Fibroblast of the aortic adventitia (primary cell): ENCODE data around the gene CBFA2T3. TPM values are rescaled to one million over a fixed set of nuclear protein-coding genes. Genes with fewer than 3 reads are reported as not detected.

Experiments
- DNase-seq: peaks from one replicate; pipeline ENCODE4 v3.0.0-alpha.2; 2010; ENCODE audit warnings: low read depth
- H3K4me3 ChIP-seq: 2 replicates; pipeline ENCODE4 v1.5.1; 2011; ENCODE audit warnings: low read depth, mild to moderate bottlenecking, control low read depth, low read length, moderate library complexity
- CTCF ChIP-seq: IDR thresholded peaks from 2 replicates; pipeline ENCODE4 v1.5.1; 2011; ENCODE audit warnings: mild to moderate bottlenecking, low read length, control low read depth, inconsistent platforms; ENCODE audit not compliant: insufficient read depth
- total RNA-seq: library from RNA; depleted of rRNA; stranded (reverse); fragments of >200 nt; gene quantifications from 2 replicates; pipeline ENCODE4 v1.2.3, GENCODE V29; 2012; ENCODE audit warnings: low replicate concordance

Gene CBFA2T3
- total RNA-seq, 1 donor = not detected

DNA sequence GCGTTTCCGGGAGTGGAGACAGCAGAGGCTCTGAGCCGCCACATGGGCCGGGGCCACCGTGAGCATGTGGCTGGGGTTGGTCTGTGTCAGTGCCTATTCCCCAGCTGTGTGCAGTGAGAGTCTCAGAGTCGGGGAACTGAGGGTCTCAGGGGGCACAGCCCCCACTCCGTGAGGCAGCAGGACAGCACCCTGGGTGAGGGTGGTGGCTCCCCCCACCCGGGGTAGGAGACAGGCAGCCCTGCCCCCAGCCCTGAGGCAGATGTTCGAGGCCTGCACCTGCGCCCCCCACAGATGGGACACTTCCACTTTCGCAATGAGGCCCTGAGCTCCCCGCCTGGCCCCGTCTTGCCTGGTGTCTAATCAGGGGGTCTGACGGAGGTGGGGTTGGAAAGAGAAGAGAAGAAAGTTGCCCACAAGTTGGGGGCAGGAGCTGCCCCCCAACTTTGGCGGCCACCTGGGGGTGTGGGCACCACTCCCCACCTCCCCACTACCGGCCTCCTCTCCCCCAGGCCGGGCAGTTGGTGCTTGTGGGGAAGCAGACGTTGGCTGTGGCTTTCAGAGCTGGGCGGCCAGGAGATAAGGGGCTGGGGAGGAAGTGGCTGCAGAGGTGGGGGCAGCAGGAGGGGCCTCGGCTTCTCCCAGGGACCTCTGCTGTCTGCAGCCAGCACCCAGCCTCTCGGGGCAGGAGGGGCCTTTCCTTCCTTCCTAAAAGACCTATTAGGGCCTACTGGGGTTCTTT is 1.8 kb upstream of the CBFA2T3 start:
- no peak for DNase-seq
- H3K4me3 ChIP-seq = no peak overlapping the region
- no peak for TF ChIP-seq CTCF

GRCh38 chr16:88977812-88978607 is 1.0 kb upstream of the CBFA2T3 start:
- TF ChIP-seq CTCF = no peak
- no peak overlapping the region for H3K4me3 ChIP-seq
- DNase-seq = no peak

DNA sequence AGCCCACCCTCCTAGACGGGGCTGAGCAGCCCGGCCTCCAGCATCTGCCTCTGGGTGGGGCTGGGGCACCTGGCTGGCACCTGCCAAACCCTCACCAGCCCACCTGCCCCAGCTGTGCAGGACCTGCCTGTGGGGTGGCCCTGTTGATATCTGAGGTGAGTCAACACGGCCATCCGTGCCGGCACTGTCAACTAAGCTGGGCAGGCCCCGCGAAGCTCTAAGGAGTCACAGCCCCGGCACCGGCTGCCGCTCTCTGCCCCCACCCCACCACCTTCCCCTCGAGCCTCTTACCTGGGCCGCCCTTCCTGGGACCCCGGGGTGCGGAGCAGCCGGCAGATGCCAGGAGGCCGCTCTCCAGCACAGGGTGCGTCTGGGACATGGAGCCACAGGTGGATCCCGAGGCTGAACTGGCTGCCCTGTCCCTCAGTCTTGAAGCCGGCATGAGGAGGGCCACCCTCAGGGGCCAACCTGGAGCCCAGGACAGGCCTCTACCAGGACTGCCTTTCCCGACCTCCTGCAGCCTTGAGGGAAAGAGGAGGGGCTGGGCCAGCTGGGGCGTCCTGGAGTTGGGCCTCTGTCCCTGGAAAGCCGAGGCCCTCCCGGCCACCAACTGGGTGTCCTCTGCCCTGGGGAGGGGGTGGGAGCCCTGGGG is 515 bp downstream of the CBFA2T3 start:
- TF ChIP-seq CTCF = no peak
- DNase-seq = no peak
- H3K4me3 ChIP-seq = no peak overlapping the region

GRCh38 chr16:88975511-88976061 is 1.4 kb downstream of the CBFA2T3 start:
- no peak overlapping the region for H3K4me3 ChIP-seq
- no peak for DNase-seq

DNA sequence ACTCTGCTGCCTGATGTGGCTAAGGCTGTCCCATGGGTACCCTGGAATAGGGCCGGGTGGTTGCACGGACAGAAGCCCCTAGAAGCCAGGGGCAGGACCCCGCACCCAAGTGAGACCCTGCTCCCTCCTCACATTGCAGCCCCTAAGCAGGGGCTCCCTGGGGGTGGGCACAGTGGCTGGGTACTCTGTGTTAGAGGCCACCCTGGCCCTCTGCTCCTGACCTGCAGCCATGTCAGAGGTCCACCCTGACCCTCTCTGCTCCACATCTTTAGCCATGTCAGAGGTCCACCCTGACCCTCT is 2.1 kb downstream of the CBFA2T3 start:
- no peak overlapping the region for H3K4me3 ChIP-seq
- no peak for TF ChIP-seq CTCF
- DNase-seq = no peak

More at GRCh38 chr16:88975511-88976061, 1.4 kb downstream of the CBFA2T3 start:
- no peak for TF ChIP-seq CTCF

DNA sequence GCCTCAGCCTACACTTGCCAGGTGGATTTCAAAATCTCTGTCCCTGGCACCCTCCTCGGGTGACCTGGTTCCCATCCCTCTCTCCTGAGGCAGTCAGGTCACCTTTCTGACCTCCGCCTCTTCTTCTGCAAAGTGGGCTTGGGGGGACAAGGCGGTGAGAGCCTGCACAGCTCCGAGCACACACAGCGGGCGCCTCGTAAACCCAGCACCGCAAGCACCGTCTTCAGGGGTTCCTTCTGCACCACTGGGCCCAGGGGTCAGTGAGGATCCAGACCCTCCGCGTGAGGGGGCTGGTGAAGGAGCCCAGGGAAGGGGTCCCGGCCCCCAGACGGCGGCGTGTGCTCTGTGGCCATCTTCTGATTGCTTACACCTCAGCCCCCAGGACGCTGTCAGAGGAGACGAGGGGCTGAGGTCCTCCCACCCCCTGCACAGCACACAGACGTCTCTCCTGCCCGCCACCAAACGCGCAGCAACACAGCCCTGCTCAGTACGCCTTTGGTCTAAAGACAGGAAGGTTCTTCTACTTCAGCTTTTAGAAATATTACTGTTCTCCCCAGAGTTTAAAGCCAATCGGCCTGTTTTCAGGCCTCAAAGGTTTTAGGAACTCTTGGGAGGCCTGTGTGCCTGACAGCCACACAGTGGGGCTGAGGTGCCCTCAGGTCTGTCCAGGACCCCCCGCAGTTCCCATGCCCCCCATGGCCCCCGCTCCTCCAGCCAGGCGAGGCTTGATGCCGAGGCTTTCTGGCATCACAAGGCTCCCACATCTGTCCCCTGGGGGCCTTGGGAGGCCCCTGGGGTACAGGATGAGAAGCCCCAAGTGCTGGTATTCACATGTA is 2.7 kb downstream of the CBFA2T3 start:
- no peak overlapping the region for H3K4me3 ChIP-seq
- TF ChIP-seq CTCF = no peak
- no peak for DNase-seq
